HFF-Myc (cell line): ENCODE data around the gene MYH10.
A peak's percentile ranks its signal among the peaks of the same experiment; 100 is the strongest.

ENCODE experiments used
- DNase-seq: peaks from one replicate; pipeline ENCODE4 v3.0.0-alpha.2; 2011; ENCODE audit warnings: low read depth; ENCODE audit errors: extremely low read depth
- H3K4me3 ChIP-seq: replicated peaks from 2 replicates; pipeline ENCODE4 v1.5.1; 2011; ENCODE audit warnings: low read depth, mild to moderate bottlenecking, control low read depth, low read length
- CTCF ChIP-seq: IDR thresholded peaks from 2 replicates; pipeline ENCODE4 v1.5.1; 2012; ENCODE audit warnings: mild to moderate bottlenecking, low read depth, low read length, control low read depth; ENCODE audit errors: missing control alignments

The MYH10 gene

GRCh38 chr17:8494506-8495111, 135.9 kb downstream of the MYH10 start:
- no peak overlapping the region for H3K4me3 ChIP-seq
- no peak for TF ChIP-seq CTCF
- DNase-seq: no peak

GRCh38 chr17:8494021-8494420, 136.5 kb downstream of the MYH10 start:
- no peak overlapping the region for H3K4me3 ChIP-seq
- DNase-seq: no peak
- no peak for TF ChIP-seq CTCF

- no peak for TF ChIP-seq CTCF
- DNase-seq: no peak
- H3K4me3 ChIP-seq: no peak overlapping the region
Observed at GRCh38 chr17:8492121-8492520, 138.4 kb downstream of the MYH10 start.

- DNase-seq: no peak
- H3K4me3 ChIP-seq: no peak overlapping the region
- no peak for TF ChIP-seq CTCF
Observed at GRCh38 chr17:8490256-8491023, 140.1 kb downstream of the MYH10 start.

GRCh38 chr17:8489841-8490240, 140.7 kb downstream of the MYH10 start:
- no peak overlapping the region for H3K4me3 ChIP-seq
- TF ChIP-seq CTCF: no peak
- DNase-seq: no peak

- TF ChIP-seq CTCF: no peak
- peak; percentile 91 for DNase-seq
- H3K4me3 ChIP-seq: no peak overlapping the region
Observed at GRCh38 chr17:8488901-8489300, 141.6 kb downstream of the MYH10 start.
